ENCODE results near the gene ZSCAN9. TPM values are rescaled to one million over a fixed set of nuclear protein-coding genes. Genes with fewer than 3 reads are reported as not detected.

Gene ZSCAN9
- total and polyA plus RNA-seq, 9 of the 15 experiments (the other 6 are each of a cell fraction or from before 2014, with no cell fraction given): 18.8 to 48.9 (median 28.7) TPM

DNA sequence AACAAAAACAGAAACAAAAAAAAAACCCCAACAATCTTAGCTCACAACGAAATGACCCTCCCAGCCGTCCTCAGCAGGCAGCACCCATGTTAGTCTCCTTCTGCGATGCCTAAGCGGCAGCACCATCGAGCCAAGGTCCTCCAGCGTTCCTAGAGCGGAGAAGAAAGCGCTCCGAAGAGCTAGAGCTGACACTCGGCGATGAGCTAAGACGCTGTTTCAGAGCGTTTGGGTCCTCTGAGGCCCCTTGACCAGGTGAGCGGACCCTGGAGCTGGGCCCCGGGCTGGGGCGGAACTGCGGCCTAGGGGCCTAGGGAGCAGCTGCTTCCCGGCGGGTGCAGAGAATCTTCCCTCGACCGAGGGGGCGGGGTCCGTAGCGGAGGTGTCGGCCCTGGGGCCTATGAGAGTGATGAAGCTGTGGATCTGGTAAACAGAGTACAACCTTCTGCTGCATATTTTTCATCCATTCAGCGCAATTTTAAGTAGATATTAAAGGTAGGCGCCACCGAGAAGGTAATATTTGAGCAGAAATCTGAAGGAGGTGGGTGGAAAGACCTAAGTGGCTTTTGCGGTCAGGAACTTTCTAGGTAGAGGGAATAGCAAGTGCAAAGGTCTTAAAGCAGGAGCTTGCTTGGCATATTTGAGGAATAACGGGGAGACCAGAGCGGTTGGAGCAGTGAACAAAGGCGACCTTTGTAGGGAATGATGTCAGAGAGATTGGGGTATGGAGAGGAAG, 42.1 kb downstream of the ZSCAN9 start, which contains the start of gene ZSCAN26 (continued):
- peak; percentile 54; the same call in 1 of the 2 replicates for TF ChIP-seq BCOR (IDR thresholded peaks at IDR 0.05)
- TF ChIP-seq LEF1 (IDR thresholded peaks at IDR 0.05): 0 out of 2 replicates have a peak, but pooled peaks have one; percentile 53
- peak; percentile 37; the same call in 1 of the 2 replicates for TF ChIP-seq FOSL1 (tag; conservative IDR thresholded peaks at IDR 0.05)
- TF ChIP-seq, protein P1, sequence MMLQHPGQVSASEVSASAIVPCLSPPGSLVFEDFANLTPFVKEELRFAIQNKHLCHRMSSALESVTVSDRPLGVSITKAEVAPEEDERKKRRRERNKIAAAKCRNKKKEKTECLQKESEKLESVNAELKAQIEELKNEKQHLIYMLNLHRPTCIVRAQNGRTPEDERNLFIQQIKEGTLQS (IDR thresholded peaks at IDR 0.05): peak; percentile 25; the same call in 1 of the 2 replicates
- TF ChIP-seq, protein P1 (CRISPR knock-in tag; conservative IDR thresholded peaks at IDR 0.05): peak; percentile 69; the same call in 1 of the 2 replicates
- TF ChIP-seq YBX1 (IDR thresholded peaks at IDR 0.05): no peak
- no peak; the same call in 1 of the 2 replicates for TF ChIP-seq GABPB2 (CRISPR knock-in tag; conservative IDR thresholded peaks at IDR 0.05)
- TF ChIP-seq ZNF444 (CRISPR knock-in tag; IDR thresholded peaks at IDR 0.05): no peak
- TF ChIP-seq ZNF644 (tag; IDR thresholded peaks at IDR 0.05; ENCODE audit: low read depth): no peak
- no peak for TF ChIP-seq CEBPG (CRISPR knock-in tag; IDR thresholded peaks at IDR 0.05)
- TF ChIP-seq CEBPG (tag; conservative IDR thresholded peaks at IDR 0.05 in 1 of 2, IDR thresholded peaks at IDR 0.05 in 1 of 2): no peak
- peak; percentile 99 for TF ChIP-seq NFRKB (IDR thresholded peaks at IDR 0.05; ENCODE audit: low read depth)
- TF ChIP-seq ZNF174 (CRISPR knock-in tag; IDR thresholded peaks at IDR 0.05): no peak
- peak; percentile 16 for TF ChIP-seq DPF2 (IDR thresholded peaks at IDR 0.05)
- TF ChIP-seq, protein P2, sequence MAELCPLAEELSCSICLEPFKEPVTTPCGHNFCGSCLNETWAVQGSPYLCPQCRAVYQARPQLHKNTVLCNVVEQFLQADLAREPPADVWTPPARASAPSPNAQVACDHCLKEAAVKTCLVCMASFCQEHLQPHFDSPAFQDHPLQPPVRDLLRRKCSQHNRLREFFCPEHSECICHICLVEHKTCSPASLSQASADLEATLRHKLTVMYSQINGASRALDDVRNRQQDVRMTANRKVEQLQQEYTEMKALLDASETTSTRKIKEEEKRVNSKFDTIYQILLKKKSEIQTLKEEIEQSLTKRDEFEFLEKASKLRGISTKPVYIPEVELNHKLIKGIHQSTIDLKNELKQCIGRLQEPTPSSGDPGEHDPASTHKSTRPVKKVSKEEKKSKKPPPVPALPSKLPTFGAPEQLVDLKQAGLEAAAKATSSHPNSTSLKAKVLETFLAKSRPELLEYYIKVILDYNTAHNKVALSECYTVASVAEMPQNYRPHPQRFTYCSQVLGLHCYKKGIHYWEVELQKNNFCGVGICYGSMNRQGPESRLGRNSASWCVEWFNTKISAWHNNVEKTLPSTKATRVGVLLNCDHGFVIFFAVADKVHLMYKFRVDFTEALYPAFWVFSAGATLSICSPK (IDR thresholded peaks at IDR 0.05; ENCODE audit: borderline replicate concordance): 0 out of 2 replicates have a peak, but pooled peaks have one; percentile 85
- TF ChIP-seq TCF7 (IDR thresholded peaks at IDR 0.05; ENCODE audit: borderline replicate concordance): no peak
- TF ChIP-seq GTF3C2 (IDR thresholded peaks at IDR 0.05; ENCODE audit: borderline replicate concordance, extremely low read depth, insufficient read length): no peak
- TF ChIP-seq NCOA2 (IDR thresholded peaks at IDR 0.05; ENCODE audit: partially characterized antibody in 2 of 2): no peak
- no peak for TF ChIP-seq ZNF140 (CRISPR knock-in tag; IDR thresholded peaks at IDR 0.05)
- no peak; the same call in 1 of the 2 replicates for TF ChIP-seq JUND (IDR thresholded peaks at IDR 0.05; ENCODE audit: borderline replicate concordance, low read depth, low read length)
- TF ChIP-seq JUND (tag; IDR thresholded peaks at IDR 0.05; ENCODE audit: borderline replicate concordance, low read depth, low read length): no peak
- no peak for TF ChIP-seq ILK (tag; IDR thresholded peaks at IDR 0.05; ENCODE audit: borderline replicate concordance, low read depth)
- no peak for TF ChIP-seq ZFP36 (IDR thresholded peaks at IDR 0.05; ENCODE audit: low read depth, low read length, partially characterized antibody)
- TF ChIP-seq TAL1 (IDR thresholded peaks at IDR 0.05): no peak
- peak; percentile 64; the same call in 1 of the 2 replicates for TF ChIP-seq ZNF436 (CRISPR knock-in tag; IDR thresholded peaks at IDR 0.05)

Data from K562 (cell line).